SK-N-SH treated with all-trans-retinoic acid at 6 μM for 48 hours (cell line): ENCODE results near the gene WIPF1.

Source experiments
- CSDC2 ChIP-seq: fragments of 250-450 bp; sonication (Bioruptor Pico); IDR thresholded peaks from 2 replicates; pipeline ENCODE4 v1.5.0; 2020; ENCODE audit warnings: mild to moderate bottlenecking, moderate library complexity
- CSRNP3 ChIP-seq: fragments of 250-450 bp; sonication (Bioruptor Pico); IDR thresholded peaks from 2 replicates; pipeline ENCODE4 v1.5.1; 2021; ENCODE audit warnings: mild to moderate bottlenecking, moderate library complexity
- GLIS3 ChIP-seq: fragments of 250-450 bp; sonication (Bioruptor Pico); IDR thresholded peaks from 2 replicates; pipeline ENCODE4 v1.5.0; 2020; ENCODE audit warnings: mild to moderate bottlenecking, moderate library complexity
- ISL1 ChIP-seq: fragments of 250-450 bp; sonication (Bioruptor Pico); IDR thresholded peaks from 2 replicates; pipeline ENCODE4 v2.1.2; 2022; ENCODE audit warnings: mild to moderate bottlenecking, moderate library complexity
- OSR1 ChIP-seq: fragments of 250-450 bp; sonication (Bioruptor Pico); IDR thresholded peaks from 2 replicates; pipeline ENCODE4 v1.8.0; 2022; ENCODE audit warnings: moderate library complexity, mild to moderate bottlenecking, inconsistent platforms
- RARB ChIP-seq: fragments of 250-450 bp; sonication (Bioruptor Pico); IDR thresholded peaks from 2 replicates; pipeline ENCODE4 v1.8.0; 2021; ENCODE audit warnings: mild to moderate bottlenecking, moderate library complexity
- TCF4 ChIP-seq: fragments of 250-450 bp; sonication (Bioruptor Pico); IDR thresholded peaks from 2 replicates; pipeline ENCODE4 v1.8.0; 2021; ENCODE audit warnings: mild to moderate bottlenecking, moderate library complexity, borderline replicate concordance
- ZC3H10 ChIP-seq: fragments of 250-450 bp; sonication (Bioruptor Pico); IDR thresholded peaks from 2 replicates; pipeline ENCODE4 v1.5.1; 2021; ENCODE audit warnings: mild to moderate bottlenecking, moderate library complexity
- ZFP3 ChIP-seq: fragments of 250-450 bp; sonication (Bioruptor Pico); IDR thresholded peaks from 2 replicates; pipeline ENCODE4 v1.5.0; 2020; ENCODE audit warnings: mild to moderate bottlenecking, moderate library complexity
- ZFP30 ChIP-seq: fragments of 450-650 bp; formaldehyde crosslinking; IDR thresholded peaks from 2 replicates; pipeline ENCODE4 v1.5.0; 2022; ENCODE audit warnings: mild to moderate bottlenecking, moderate library complexity
- TF ChIP-seq, protein P1 (sequence below): fragments of 250-450 bp; sonication (Bioruptor Pico); IDR thresholded peaks from 2 replicates; pipeline ENCODE4 v1.8.0; 2020; ENCODE audit warnings: mild to moderate bottlenecking, moderate library complexity, borderline replicate concordance
- TF ChIP-seq, protein P2 (sequence below): fragments of 250-450 bp; sonication (Bioruptor Pico); IDR thresholded peaks from 2 replicates; pipeline ENCODE4 v1.5.1; 2020; ENCODE audit warnings: low read depth, mild to moderate bottlenecking, moderate library complexity

DNA sequence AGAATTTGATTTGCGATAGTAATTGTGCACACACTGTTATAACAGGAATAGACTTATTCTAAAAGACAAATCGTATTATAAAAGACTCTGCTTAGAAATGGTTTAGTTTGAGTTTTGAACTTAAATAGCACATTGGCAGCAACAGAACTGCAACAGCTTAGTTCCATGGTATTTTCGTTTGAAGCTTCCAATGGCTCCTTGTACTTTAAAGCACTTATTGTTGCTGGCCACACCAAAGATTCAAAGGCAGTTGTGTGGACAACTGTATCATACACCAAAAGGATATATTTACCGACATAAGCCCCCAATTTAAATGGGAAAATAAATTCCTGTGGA, 627 bp downstream of the WIPF1 start:
- TF ChIP-seq RARB (no peak), GLIS3 (CRISPR knock-in tag) (no peak), ISL1 (no peak), ZFP3 (no peak), ZC3H10 (CRISPR knock-in tag) (no peak), TCF4 (CRISPR knock-in tag) (no peak), CSRNP3 (no peak), CSDC2 (CRISPR knock-in tag) (no peak), ZFP30 (CRISPR knock-in tag) (no peak), OSR1 (no peak)
- TF ChIP-seq, protein P1, sequence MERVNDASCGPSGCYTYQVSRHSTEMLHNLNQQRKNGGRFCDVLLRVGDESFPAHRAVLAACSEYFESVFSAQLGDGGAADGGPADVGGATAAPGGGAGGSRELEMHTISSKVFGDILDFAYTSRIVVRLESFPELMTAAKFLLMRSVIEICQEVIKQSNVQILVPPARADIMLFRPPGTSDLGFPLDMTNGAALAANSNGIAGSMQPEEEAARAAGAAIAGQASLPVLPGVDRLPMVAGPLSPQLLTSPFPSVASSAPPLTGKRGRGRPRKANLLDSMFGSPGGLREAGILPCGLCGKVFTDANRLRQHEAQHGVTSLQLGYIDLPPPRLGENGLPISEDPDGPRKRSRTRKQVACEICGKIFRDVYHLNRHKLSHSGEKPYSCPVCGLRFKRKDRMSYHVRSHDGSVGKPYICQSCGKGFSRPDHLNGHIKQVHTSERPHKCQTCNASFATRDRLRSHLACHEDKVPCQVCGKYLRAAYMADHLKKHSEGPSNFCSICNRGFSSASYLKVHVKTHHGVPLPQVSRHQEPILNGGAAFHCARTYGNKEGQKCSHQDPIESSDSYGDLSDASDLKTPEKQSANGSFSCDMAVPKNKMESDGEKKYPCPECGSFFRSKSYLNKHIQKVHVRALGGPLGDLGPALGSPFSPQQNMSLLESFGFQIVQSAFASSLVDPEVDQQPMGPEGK = no peak
- TF ChIP-seq, protein P2, sequence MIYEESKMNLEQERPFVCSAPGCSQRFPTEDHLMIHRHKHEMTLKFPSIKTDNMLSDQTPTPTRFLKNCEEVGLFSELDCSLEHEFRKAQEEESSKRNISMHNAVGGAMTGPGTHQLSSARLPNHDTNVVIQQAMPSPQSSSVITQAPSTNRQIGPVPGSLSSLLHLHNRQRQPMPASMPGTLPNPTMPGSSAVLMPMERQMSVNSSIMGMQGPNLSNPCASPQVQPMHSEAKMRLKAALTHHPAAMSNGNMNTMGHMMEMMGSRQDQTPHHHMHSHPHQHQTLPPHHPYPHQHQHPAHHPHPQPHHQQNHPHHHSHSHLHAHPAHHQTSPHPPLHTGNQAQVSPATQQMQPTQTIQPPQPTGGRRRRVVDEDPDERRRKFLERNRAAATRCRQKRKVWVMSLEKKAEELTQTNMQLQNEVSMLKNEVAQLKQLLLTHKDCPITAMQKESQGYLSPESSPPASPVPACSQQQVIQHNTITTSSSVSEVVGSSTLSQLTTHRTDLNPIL (CRISPR knock-in tag) = no peak
